ENCODE data around the gene MYBPC1. TPM values are rescaled to one million over a fixed set of nuclear protein-coding genes. Genes with fewer than 3 reads are reported as not detected.

Gene MYBPC1
- total and polyA plus RNA-seq, 9 of the 15 experiments (the other 6 are each of a cell fraction or from before 2014, with no cell fraction given), result not detected

DNA sequence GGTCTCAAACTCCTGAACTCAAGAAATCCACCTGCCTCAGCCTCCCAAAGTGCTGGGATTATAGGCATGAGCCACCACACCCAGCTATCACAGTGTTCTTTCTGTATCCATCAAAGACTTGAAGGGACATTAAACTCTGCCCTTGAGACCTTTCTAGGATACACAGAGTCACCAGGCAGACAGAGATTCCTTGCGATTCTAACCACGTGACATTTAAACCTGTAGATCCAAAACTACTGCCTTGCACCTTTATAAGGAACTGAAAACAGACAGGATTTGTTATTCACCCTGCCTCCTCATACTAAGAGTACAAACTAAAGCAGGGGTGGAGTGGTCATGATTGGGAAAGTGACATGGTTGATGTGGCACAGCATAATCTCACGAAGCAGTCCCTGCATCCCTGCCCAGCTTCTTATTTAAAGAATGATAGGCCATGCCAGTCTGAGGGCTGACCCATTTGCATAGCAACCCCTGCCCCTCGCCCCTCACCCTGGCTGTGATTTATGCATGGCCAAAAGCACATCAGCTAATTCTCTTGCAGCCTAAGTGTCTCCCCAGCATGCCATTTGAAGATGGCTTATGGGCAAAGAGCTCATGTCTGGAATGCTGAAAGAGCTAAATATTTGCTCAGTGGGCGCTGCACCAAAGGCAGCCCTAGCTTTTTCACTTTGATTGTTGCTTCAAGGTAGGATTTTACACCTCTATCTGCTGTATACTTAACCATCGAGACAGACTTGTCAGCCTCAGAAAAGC, 43.2 kb upstream of the MYBPC1 start:
- Histone ChIP-seq H3K79me2 (ENCODE audit: control insufficient read depth, insufficient read depth, low read length) (no peaks in the 10 kb centered on the region), H3K9me3 (replicated peaks; ENCODE audit: control insufficient read depth, insufficient read depth, low read depth, low read length) (no peaks in the 10 kb centered on the region), H3K4me3 (no peak overlapping the region), H3K9ac (ENCODE audit: insufficient read depth in 1 of 2, low read depth in 2 of 2, low read length in 2 of 2) (no peak overlapping the region), H3K9me1 (ENCODE audit: control insufficient read depth, insufficient read depth, low read length) (no peaks in the 10 kb centered on the region), H4K20me1 (replicated peaks; ENCODE audit: control insufficient read depth, insufficient read depth, low read length) (no peaks in the 10 kb centered on the region), H3K4me1 (replicated peaks in 1 of 2; ENCODE audit: control insufficient read depth in 2 of 2, insufficient read depth in 2 of 2, low read length in 2 of 2) (no peaks in the 10 kb centered on the region), H2AFZ (ENCODE audit: low read depth, low read length) (no peak overlapping the region), H3K36me3 (ENCODE audit: control insufficient read depth, insufficient read depth, low read length) (no peaks in the 10 kb centered on the region), H3K4me2 (ENCODE audit: insufficient read depth, low read length) (no peak overlapping the region), H3K27ac (ENCODE audit: extremely low read depth, low read depth, low read length) (no peak overlapping the region), H3K27me3 (ENCODE audit: control insufficient read depth in 2 of 2, insufficient read depth in 2 of 2, low read length in 2 of 2) (peaks cover 0 to 14% of the 10 kb centered on the region in 2 experiments; a peak in 2 of 5 replicates)
- BruUV-seq (replicated peaks), result no TSS peak
- FAIRE-seq (no peak), DNase-seq (ENCODE audit: extremely low read depth in 1 of 4, low spot score in 3 of 4) (no peak), ATAC-seq (no peak)
- intact Hi-C loops (cut with micrococcal nuclease) (no loop called here), in situ Hi-C loops (cut with MboI) (no loop called here)
- CTCF ChIA-PET (ENCODE audit: low intra/inter-chr PET ratio), result no interaction called here
- POLR2A ChIA-PET, result interaction anchor here (0.7 kb wide), 1 partner anchor 123 kb away, joined by 4 read pairs; no protein-coding TSS in a partner anchor
- 0% methylated on average over 6 of the region's 6 CpGs for WGBS (ENCODE audit: insufficient coverage, low coverage, missing lambda C conversion rate)
- TF ChIP-seq PTTG1 (tag; IDR thresholded peaks at IDR 0.05; ENCODE audit: low read depth), result no peak
- TF ChIP-seq, protein P1, sequence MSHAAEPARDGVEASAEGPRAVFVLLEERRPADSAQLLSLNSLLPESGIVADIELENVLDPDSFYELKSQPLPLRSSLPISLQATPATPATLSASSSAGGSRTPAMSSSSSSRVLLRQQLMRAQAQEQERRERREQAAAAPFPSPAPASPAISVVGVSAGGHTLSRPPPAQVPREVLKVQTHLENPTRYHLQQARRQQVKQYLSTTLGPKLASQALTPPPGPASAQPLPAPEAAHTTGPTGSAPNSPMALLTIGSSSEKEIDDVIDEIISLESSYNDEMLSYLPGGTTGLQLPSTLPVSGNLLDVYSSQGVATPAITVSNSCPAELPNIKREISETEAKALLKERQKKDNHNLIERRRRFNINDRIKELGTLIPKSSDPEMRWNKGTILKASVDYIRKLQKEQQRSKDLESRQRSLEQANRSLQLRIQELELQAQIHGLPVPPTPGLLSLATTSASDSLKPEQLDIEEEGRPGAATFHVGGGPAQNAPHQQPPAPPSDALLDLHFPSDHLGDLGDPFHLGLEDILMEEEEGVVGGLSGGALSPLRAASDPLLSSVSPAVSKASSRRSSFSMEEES (CRISPR knock-in tag; IDR thresholded peaks at IDR 0.05), result peak; percentile 72
- TF ChIP-seq FOXK2 (conservative IDR thresholded peaks at IDR 0.05 in 1 of 2, IDR thresholded peaks at IDR 0.05 in 1 of 2; ENCODE audit: low read depth in 2 of 2), result no peak
- no peak for TF ChIP-seq ZNF717 (CRISPR knock-in tag; IDR thresholded peaks at IDR 0.05)
- TF ChIP-seq, protein P2, sequence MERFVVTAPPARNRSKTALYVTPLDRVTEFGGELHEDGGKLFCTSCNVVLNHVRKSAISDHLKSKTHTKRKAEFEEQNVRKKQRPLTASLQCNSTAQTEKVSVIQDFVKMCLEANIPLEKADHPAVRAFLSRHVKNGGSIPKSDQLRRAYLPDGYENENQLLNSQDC (CRISPR knock-in tag; IDR thresholded peaks at IDR 0.05), result no peak
- TF ChIP-seq POLR2G (IDR thresholded peaks at IDR 0.05; ENCODE audit: low read depth, low read length), result no peak
- TF ChIP-seq ZNF561 (CRISPR knock-in tag; conservative IDR thresholded peaks at IDR 0.05), result no peak

All from K562 (cell line).